ENCODE measurements around the gene CES5A. TPM values are rescaled to one million over a fixed set of nuclear protein-coding genes. Genes with fewer than 3 reads are reported as not detected.
"Not testable (repeated sequence)": the region's sequence is repeated elsewhere in the genome, so short reads cannot be mapped to it uniquely, and the experiment has no call there.

The CES5A gene
- polyA plus RNA-seq, 3 donors = not detected

GRCh38 chr16:55809386-55809785, 65.8 kb downstream of the CES5A start:
- Histone ChIP-seq H3K79me2 (ENCODE audit: insufficient read depth, low read length) (no peaks in the 10 kb centered on the region), H4K20me1 (ENCODE audit: insufficient read depth, low read length) (no peaks in the 10 kb centered on the region), H3K4me1 (ENCODE audit: control insufficient read depth in 1 of 2, insufficient read depth in 2 of 2, low read length in 2 of 2) (no peaks in the 10 kb centered on the region), H3K9me3 (replicated peaks in 1 of 2; ENCODE audit: control insufficient read depth in 1 of 2, insufficient read depth in 1 of 2, low read length in 2 of 2) (no peaks in the 10 kb centered on the region), H3K27me3 (ENCODE audit: control insufficient read depth in 2 of 2, insufficient read depth in 2 of 2, low read length in 2 of 2) (peaks cover 0 to 6% of the 10 kb centered on the region in 2 donors), H2AFZ (ENCODE audit: insufficient read depth, low read depth, low read length, poor library complexity, severe bottlenecking) (no peak overlapping the region), H3K27ac (ENCODE audit: low read depth in 1 of 2, low read length in 2 of 2) (no peak overlapping the region), H3K36me3 (replicated peaks in 1 of 2; ENCODE audit: control insufficient read depth in 1 of 2, insufficient read depth in 2 of 2, low read length in 2 of 2) (peaks cover 18 to 59% of the 10 kb centered on the region in 2 donors), H3K9ac (ENCODE audit: insufficient read depth, low read length, poor library complexity, severe bottlenecking) (no peak overlapping the region), H3K4me2 (replicated peaks; ENCODE audit: extremely low read depth, low read length, poor library complexity, severe bottlenecking) (no peak overlapping the region), H3K4me3 (replicated peaks in 1 of 3; ENCODE audit: low read depth in 2 of 3, low read length in 3 of 3) (no peak overlapping the region)
- intact Hi-C loops (cut with micrococcal nuclease) = no loop called here
- H3K9me3 Mint-ChIP-seq = no peaks in the 10 kb centered on the region
- peaks cover 5% of the 10 kb centered on the region for H3K4me1 Mint-ChIP-seq
- 65% methylated on average over 4 of the region's 5 CpGs for WGBS (ENCODE audit: insufficient coverage)
- DNase-seq = no peak
- H3K27me3 Mint-ChIP-seq (ENCODE audit: low read depth in 3 of 3) = peaks cover 0 to 12% (median 5%) of the 10 kb centered on the region in 3 donors
- no peak overlapping the region for H3K4me3 Mint-ChIP-seq
- no peak for TF ChIP-seq CTCF (IDR thresholded peaks at IDR 0.05)
- peak overlapping the region in 1 of 7 donors; percentile 9 for H3K27ac Mint-ChIP-seq
- H3K36me3 Mint-ChIP-seq = peaks cover 37 to 52% of the 10 kb centered on the region in 2 donors

- H3K4me1 Mint-ChIP-seq; H3K9me3 ChIP-seq (replicated peaks in 1 of 2; ENCODE audit: control insufficient read depth in 1 of 2, insufficient read depth in 1 of 2, low read length in 2 of 2); H3K4me1 ChIP-seq (ENCODE audit: control insufficient read depth in 1 of 2, insufficient read depth in 2 of 2, low read length in 2 of 2); intact Hi-C loops (cut with micrococcal nuclease); H2AFZ ChIP-seq (ENCODE audit: insufficient read depth, low read depth, low read length, poor library complexity, severe bottlenecking); DNase-seq; H3K27ac ChIP-seq (ENCODE audit: low read depth in 1 of 2, low read length in 2 of 2); H4K20me1 ChIP-seq (ENCODE audit: insufficient read depth, low read length); H3K9ac ChIP-seq (ENCODE audit: insufficient read depth, low read length, poor library complexity, severe bottlenecking); H3K4me3 ChIP-seq (replicated peaks in 1 of 3; ENCODE audit: low read depth in 2 of 3, low read length in 3 of 3); H3K27me3 ChIP-seq (ENCODE audit: control insufficient read depth in 2 of 2, insufficient read depth in 2 of 2, low read length in 2 of 2); H3K79me2 ChIP-seq (ENCODE audit: insufficient read depth, low read length); H3K9me3 Mint-ChIP-seq; H3K4me2 ChIP-seq (replicated peaks; ENCODE audit: extremely low read depth, low read length, poor library complexity, severe bottlenecking); H3K4me3 Mint-ChIP-seq: not testable (repeated sequence)
- WGBS (ENCODE audit: insufficient coverage) = no CpG with 5 or more reads among the region's 1 CpG
- Mint-ChIP-seq H3K27me3 (ENCODE audit: low read depth in 3 of 3) (peaks cover 0 to 12% (median 5%) of the 10 kb centered on the region in 3 donors), H3K27ac (peak overlapping the region in 1 of 7 donors; percentile 69), H3K36me3 (peaks cover 37 to 43% of the 10 kb centered on the region in 2 donors)
- peaks cover 18 to 49% of the 10 kb centered on the region in 2 donors for H3K36me3 ChIP-seq (replicated peaks in 1 of 2; ENCODE audit: control insufficient read depth in 1 of 2, insufficient read depth in 2 of 2, low read length in 2 of 2)
Measured at GRCh38 chr16:55808286-55808685, 66.9 kb downstream of the CES5A start.

- peaks cover 7 to 13% of the 10 kb centered on the region in 2 donors for H3K36me3 Mint-ChIP-seq
- intact Hi-C loops (cut with micrococcal nuclease); H3K9me3 Mint-ChIP-seq; DNase-seq; H3K4me1 Mint-ChIP-seq; H3K27ac ChIP-seq (ENCODE audit: low read depth in 1 of 2, low read length in 2 of 2); H3K27me3 ChIP-seq (ENCODE audit: control insufficient read depth in 2 of 2, insufficient read depth in 2 of 2, low read length in 2 of 2); H3K4me1 ChIP-seq (ENCODE audit: control insufficient read depth in 1 of 2, insufficient read depth in 2 of 2, low read length in 2 of 2); H3K4me3 ChIP-seq (replicated peaks in 1 of 3; ENCODE audit: low read depth in 2 of 3, low read length in 3 of 3); H3K4me3 Mint-ChIP-seq; H2AFZ ChIP-seq (ENCODE audit: insufficient read depth, low read depth, low read length, poor library complexity, severe bottlenecking); H3K4me2 ChIP-seq (replicated peaks; ENCODE audit: extremely low read depth, low read length, poor library complexity, severe bottlenecking); H4K20me1 ChIP-seq (ENCODE audit: insufficient read depth, low read length); H3K79me2 ChIP-seq (ENCODE audit: insufficient read depth, low read length); H3K9me3 ChIP-seq (replicated peaks in 1 of 2; ENCODE audit: control insufficient read depth in 1 of 2, insufficient read depth in 1 of 2, low read length in 2 of 2); H3K27me3 Mint-ChIP-seq (ENCODE audit: low read depth in 3 of 3); H3K9ac ChIP-seq (ENCODE audit: insufficient read depth, low read length, poor library complexity, severe bottlenecking); H3K27ac Mint-ChIP-seq: not testable (repeated sequence)
- peaks cover 6 to 18% of the 10 kb centered on the region in 2 donors for H3K36me3 ChIP-seq (replicated peaks in 1 of 2; ENCODE audit: control insufficient read depth in 1 of 2, insufficient read depth in 2 of 2, low read length in 2 of 2)
- no CpG with 5 or more reads among the region's 6 CpGs for WGBS (ENCODE audit: insufficient coverage)
Measured at GRCh38 chr16:55805104-55805503, 70.1 kb downstream of the CES5A start.

- intact Hi-C loops (cut with micrococcal nuclease); H3K4me3 Mint-ChIP-seq; H3K4me1 ChIP-seq (ENCODE audit: control insufficient read depth in 1 of 2, insufficient read depth in 2 of 2, low read length in 2 of 2); H3K4me3 ChIP-seq (replicated peaks in 1 of 3; ENCODE audit: low read depth in 2 of 3, low read length in 3 of 3); H3K36me3 ChIP-seq (replicated peaks in 1 of 2; ENCODE audit: control insufficient read depth in 1 of 2, insufficient read depth in 2 of 2, low read length in 2 of 2); DNase-seq; H3K9me3 Mint-ChIP-seq; H3K36me3 Mint-ChIP-seq; H3K4me2 ChIP-seq (replicated peaks; ENCODE audit: extremely low read depth, low read length, poor library complexity, severe bottlenecking); H3K27ac ChIP-seq (ENCODE audit: low read depth in 1 of 2, low read length in 2 of 2); H3K9ac ChIP-seq (ENCODE audit: insufficient read depth, low read length, poor library complexity, severe bottlenecking); H3K27ac Mint-ChIP-seq; H3K27me3 ChIP-seq (ENCODE audit: control insufficient read depth in 2 of 2, insufficient read depth in 2 of 2, low read length in 2 of 2); H3K4me1 Mint-ChIP-seq; H2AFZ ChIP-seq (ENCODE audit: insufficient read depth, low read depth, low read length, poor library complexity, severe bottlenecking); H3K27me3 Mint-ChIP-seq (ENCODE audit: low read depth in 3 of 3); H3K9me3 ChIP-seq (replicated peaks in 1 of 2; ENCODE audit: control insufficient read depth in 1 of 2, insufficient read depth in 1 of 2, low read length in 2 of 2); H4K20me1 ChIP-seq (ENCODE audit: insufficient read depth, low read length); H3K79me2 ChIP-seq (ENCODE audit: insufficient read depth, low read length): not testable (repeated sequence)
- WGBS (ENCODE audit: insufficient coverage) = no CpG with 5 or more reads among the region's 8 CpGs
Measured at GRCh38 chr16:55803681-55804080, 71.5 kb downstream of the CES5A start.
